ENCODE data around the gene LRRC56.
A peak's percentile ranks its signal among the peaks of the same experiment; 100 is the strongest.
"Not testable (repeated sequence)": the region's sequence is repeated elsewhere in the genome, so short reads cannot be mapped to it uniquely, and the experiment has no call there.

LRRC56 gene

DNA sequence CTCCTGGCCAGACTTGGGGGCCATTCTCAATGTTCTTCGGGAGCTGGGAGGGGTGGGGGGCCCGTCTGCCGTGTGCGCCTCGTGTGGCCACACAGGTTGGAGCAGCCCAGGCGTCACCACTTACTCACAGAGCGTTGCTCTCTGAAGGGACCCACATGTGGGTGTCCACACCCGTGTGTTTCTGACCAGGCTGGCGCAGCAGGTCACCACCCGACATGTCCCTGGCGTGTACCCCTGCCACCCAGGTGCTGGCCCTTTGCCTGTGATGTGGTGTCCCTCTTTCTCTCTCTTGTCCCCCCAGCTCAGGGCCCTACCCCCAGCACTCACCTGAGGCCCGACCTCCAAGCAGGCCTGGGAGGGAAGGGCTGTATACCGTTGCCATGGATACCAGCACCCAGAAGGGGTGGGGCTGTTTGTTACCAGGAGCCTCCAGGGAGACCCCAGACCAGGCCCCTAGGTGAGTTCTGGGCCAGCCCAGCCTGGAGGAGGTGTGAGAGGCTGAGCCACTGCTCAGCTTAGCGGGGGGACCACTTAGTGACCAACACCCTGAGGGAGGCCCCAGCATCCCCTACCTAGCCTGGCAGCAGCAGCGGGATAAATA, 21.8 kb downstream of the LRRC56 start:
- no peak for DNase-seq (ENCODE audit: low spot score)

DNA sequence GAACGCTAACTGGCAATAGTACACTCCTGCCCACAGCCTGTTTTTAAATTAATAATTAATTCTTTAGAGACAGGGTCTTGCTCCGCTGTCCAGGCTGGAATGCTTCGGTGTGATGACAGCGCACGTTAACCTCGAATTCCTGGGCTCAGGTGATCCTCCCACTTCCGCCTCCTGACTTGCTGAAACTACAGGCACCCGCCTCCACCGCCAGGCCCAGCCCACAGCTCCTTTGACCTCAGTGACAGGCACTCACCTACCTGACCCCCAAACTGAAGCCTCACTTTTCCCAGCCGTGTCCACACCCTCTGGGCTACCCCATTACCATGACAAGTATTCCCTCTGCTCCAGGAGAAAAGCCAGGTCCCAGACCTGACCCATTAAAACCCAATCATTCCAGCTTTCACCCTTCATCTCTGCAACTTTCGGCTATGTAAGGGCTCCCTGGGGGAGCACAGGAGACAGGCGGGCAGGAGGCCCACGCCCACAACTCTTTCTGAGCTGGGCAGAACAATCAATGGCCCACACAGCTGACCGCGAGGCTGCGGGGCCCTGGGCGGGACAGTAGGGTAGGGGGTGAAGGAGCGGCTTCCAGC, 22.5 kb downstream of the LRRC56 start:
- DNase-seq (ENCODE audit: low spot score), result no peak

DNA sequence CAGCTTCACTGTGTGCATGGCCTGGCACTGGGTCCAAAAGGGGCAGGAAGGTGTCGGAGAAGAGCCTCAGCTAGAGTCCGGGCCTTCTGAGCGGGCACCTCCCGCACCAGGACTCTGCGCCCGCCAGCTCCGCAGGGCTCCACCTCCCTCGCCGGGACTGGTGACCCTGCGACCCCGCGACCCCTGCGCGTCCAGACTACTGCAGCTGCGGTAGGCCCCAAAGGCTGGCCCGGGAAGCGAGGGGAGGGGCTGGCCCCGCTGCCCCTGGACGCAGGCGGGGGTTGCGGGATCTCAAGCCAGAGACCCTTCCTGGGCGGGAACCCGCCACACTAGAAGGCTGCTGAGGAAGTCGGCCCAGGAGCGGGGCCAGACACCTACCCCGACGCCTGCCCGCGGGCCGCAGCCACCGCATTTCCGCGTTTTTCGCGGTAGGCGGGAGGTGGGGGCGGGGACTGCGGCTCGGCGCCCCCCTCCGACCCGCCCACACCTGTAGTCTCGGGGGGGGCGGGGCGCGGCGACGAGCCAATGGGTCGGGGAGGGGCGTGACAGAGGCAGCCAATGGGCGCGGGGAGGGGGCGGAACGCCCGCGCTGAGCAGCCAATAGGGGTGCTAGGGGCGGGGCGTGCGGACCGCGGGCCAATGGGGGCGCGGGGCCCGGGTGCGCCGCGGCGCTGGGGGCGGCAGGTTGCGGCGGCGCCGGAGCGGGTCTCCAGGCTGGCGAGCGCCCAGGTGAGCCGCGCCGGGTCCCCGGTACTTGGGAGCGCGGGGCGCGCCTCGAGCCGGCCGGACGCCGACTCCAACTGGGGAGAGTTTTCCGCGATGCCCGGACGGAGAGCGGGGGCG, 23.2 kb downstream of the LRRC56 start, which contains the start of the genes LMNTD2 and RASSF7:
Gene LMNTD2, minus strand, starts transcription at position 434 of the 843 bp plus-strand sequence. Its CDS starts 22 bp downstream, at position 412.
Gene RASSF7, plus strand, starts transcription at position 666 of the 843 bp plus-strand sequence. CDS start 799 bp downstream, outside the sequence.
- DNase-seq (ENCODE audit: low spot score), result peak; percentile 93

DNA sequence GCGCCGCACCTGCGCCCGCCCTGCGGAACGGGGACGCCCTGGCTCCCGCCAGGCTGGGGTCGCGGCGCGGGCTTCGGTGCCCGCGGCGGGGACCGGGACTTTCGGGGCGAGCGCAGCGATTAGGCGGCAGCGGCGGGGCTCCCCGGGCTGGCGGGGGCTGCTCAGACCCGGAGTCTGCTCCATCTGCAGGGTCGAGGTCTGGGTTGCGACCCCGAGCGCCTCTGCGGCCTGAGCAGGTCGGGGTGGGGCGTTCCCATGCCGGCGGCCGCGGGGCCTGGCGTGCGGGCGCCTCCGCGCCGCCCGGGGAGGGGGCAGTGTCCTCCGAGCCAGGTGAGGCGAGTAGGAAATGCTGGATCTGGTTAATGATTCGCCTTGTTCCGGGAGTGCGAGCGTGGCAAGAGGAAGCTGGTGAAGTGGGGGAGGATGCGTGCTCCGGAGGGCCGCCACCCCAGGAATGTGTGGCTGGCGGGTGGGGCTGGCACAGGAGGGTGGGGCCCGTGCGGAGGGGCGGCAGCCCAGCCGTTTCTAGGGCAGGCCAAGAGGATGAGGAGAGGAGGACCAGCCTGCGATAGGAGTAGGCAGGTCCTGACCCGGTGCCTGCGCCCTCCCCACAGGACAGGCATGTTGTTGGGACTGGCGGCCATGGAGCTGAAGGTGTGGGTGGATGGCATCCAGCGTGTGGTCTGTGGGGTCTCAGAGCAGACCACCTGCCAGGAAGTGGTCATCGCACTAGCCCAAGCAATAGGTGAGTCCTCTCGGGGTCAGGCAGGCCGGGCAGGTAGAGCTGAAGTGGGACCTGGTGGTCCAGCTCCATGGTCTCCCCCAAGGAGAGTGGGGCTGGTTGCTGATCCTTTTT, 24.0 kb downstream of the LRRC56 start:
- DNase-seq (ENCODE audit: low spot score), result peak; percentile 46

DNA sequence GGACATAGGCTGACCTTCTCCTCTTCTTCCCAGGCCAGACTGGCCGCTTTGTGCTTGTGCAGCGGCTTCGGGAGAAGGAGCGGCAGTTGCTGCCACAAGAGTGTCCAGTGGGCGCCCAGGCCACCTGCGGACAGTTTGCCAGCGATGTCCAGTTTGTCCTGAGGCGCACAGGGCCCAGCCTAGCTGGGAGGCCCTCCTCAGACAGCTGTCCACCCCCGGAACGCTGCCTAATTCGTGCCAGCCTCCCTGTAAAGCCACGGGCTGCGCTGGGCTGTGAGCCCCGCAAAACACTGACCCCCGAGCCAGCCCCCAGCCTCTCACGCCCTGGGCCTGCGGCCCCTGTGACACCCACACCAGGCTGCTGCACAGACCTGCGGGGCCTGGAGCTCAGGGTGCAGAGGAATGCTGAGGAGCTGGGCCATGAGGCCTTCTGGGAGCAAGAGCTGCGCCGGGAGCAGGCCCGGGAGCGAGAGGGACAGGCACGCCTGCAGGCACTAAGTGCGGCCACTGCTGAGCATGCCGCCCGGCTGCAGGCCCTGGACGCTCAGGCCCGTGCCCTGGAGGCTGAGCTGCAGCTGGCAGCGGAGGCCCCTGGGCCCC, 24.8 kb downstream of the LRRC56 start:
- DNase-seq (ENCODE audit: low spot score), result no peak

DNA sequence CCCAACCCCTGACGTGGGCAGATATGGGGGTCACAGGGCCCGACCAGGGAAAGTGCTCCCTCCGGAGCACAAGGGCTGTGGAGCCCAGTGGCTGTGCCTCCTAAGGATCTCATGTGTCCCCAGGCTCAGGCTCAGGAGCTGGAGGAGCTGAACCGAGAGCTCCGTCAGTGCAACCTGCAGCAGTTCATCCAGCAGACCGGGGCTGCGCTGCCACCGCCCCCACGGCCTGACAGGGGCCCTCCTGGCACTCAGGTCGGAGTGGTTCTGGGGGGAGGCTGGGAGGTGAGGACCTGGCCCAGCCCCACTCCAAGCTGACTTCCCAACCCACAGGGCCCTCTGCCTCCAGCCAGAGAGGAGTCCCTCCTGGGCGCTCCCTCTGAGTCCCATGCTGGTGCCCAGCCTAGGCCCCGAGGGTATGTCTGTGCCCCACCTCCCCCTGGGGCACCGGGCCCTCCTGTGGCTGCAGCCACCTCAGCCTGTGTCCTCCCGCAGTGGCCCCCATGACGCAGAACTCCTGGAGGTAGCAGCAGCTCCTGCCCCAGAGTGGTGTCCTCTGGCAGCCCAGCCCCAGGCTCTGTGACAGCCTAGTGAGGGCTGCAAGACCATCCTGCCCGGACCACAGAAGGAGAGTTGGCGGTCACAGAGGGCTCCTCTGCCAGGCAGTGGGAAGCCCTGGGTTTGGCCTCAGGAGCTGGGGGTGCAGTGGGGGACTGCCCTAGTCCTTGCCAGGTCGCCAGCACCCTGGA, 25.9 kb downstream of the LRRC56 start:
- no peak for DNase-seq (ENCODE audit: low spot score)

DNA sequence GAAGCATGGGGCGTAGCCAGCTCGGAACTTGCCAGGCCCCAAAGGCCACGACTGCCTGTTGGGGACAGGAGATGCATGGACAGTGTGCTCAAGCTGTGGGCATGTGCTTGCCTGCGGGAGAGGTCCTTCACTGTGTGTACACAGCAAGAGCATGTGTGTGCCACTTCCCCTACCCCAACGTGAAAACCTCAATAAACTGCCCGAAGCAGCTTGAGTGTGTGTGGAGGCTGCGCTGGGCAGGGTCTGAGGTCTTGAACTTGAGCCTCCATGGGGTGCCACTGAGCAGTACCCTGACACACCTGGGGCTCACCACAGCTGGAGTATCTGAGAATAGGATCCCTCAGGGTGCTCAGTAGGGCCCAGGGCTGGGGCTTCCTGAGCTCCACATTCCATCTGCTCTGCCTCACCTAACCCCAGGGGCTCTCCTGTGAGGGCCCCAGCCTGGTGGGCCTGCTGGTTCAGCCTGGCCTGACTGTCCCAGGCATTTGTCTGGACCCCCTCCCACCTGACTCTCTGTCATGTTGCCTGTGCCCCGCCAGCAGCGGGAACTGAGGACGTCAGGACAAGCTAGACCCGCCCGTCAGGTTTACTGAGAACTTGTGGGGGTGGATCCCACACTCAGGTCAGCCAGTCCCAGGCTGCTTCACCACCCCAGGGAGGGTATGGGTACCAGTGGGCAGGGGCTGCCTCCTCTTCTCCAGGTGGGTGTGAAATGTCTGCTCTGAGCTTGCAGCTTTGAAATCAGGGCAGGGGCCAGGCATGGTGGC, 26.7 kb downstream of the LRRC56 start:
- no peak for DNase-seq (ENCODE audit: low spot score)

DNA sequence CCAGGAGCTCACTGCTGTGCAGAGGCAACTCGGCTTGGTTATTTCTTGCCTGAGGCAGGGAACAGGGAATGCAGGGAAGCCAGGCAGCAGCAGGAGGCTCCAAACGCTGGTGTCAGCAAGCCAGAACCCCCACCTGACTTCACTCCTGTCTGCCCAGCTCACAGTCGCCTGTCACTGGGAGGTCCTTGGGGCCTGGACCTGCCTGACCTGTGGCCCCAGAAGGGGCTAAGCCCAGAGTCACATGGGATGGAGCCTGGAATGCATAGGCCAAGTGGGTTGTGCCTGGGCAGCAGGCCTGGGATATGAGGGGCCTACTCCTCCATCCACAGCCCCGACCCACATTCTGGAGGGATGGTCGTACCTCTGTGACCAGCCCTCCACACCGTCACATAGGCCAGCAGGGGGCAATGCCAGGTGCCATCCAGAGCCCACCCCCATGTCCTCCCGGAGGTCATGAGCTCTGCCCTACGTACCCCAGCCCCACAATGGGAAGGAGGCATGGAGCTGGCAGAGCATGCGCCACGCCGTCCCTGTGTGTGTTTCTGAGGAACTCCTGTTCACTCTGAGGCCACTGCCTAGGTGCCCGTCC, 28.7 kb downstream of the LRRC56 start:
- DNase-seq (ENCODE audit: low spot score), result no peak

DNA sequence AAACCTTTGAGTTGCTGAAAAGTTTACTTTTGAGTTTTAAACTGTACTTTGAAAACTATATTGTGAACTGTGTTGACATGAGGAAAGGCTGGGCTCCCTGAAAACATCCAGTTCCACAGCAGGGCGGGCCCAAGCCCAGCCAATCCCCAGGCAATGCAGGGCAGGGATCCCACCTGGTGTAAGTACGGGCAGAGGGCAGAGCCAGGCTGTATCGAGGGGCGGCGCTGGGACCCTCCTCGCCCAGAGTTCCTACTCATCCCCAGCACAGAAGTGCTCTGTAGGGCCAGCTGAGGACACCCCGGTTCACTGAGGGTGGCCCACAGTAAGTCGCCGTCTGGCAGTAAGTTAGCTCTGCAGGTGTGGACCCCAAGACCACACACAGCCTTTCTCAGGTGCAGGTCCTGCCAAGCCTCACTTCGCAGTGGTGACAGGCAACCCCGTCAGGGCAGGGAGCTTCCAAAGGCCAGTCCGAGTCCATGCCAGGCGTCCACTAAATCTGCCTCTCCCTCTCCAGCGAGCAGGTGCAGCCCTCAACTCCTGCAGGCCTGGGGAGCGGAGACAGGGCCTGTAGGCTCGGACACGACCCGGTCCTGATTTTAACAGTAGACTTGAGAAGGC, 29.8 kb downstream of the LRRC56 start:
- DNase-seq (ENCODE audit: low spot score), result no peak

DNA sequence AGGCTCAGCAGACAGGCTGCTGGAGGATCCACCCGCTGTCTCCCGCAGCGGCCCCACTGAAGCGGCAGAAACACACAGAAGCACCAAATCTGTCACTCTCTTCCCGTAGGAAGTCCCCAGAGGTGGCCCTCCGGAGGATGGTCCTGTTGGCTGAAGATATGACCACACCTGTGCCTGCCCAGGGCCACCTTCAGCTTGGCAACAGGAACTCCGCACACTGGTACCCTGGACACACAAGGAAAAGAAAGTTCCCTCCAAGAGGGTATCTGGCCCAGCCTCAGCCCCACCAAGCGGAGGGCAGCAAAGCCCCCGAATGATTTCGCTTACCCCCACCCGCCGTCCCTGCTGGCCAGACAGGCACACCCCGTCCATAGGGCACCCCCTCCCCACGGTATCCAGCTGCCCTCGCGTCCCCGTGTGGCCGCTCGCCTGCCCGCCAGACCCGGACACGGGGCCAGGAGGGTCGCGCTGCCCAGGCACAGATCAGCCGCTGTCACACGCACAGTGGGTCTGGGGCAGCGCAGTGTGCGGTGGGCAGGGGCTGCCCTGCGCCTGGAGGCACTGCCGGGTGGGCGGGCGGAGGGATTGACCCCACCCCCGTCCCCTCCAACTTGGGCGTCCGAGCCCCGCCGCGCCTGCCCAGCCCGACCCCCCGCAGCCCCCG, 30.4 kb downstream of the LRRC56 start:
- DNase-seq (ENCODE audit: low spot score), result no peak

DNA sequence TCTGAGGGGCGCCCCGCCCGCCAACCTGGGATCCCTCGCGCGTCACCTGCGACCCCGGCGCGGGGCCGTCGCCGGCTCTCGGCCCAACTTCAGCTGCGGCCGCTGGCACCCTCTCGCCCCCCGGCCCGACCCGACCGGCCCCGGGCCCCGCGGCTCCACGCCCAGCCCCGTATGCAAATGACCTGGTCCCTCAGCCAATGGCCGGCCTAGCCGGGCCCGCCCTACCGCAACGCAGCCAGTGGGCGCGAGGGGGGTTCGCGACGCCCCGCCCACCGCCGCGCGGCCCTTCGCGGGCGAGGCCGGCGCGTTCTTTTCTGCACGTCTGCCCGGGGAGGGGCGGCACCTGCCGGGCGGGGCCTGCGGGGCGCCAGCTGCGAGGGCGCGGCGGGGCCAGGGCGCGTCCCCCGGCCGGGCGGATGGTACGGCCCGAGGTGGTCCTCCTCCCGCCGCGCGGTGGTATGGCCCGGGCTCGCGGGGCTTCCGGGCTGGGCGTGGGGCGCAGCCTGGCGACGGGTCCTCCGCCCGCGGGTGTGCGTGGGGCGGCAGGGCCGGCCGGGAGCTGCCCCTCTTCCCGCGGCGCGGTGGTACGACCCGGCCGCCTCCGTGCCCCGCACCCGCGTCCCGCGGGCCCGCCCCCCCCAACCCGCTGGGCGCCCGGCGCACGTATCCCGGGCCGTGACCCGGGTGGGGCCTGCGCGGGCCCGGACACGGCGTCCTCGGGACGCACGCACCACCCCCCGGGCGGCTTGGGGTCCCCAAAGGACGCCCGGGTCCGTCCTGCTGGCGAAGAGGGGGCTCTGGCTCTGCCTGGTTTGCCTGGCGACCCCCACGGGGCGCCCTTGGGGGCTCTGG, 31.2 kb downstream of the LRRC56 start:
- peak; percentile 96 for DNase-seq (ENCODE audit: low spot score)

DNA sequence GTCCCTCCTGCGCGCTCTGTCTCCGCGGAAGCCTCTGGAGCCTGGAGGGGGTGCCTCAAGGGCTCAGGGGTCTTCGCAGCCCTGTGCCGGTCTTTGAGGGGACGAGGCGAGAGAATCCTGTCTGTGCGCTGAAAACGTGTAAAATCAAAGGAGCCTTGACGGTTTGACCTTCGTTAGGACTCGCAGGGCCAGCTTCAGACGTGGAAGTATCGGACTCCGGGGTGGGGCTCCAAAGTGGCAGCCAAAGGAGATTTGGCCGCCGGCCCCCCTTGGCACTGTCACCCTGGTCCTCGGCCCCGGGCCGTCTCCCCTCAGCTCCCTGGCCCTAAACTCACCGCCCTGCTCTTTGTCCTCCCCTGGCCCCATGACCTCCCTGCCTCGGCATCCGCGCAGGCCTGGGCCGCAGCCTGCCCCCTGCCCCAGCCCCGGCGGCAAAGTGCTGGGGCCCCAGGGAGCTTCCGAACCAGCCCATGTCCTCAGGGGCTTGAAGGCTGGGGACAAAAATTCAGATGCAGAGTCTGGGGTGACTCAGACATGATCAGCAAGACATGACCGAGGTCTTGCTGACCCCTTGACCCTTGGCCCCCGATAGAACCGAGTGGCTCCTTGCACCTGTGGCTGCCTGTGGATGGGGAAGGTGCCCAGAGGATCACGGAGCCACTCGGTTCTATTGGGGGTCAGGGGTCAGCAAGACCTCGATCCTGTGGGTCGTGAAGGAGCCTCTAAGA, 32.0 kb downstream of the LRRC56 start:
- no peak for DNase-seq (ENCODE audit: low spot score)

DNA sequence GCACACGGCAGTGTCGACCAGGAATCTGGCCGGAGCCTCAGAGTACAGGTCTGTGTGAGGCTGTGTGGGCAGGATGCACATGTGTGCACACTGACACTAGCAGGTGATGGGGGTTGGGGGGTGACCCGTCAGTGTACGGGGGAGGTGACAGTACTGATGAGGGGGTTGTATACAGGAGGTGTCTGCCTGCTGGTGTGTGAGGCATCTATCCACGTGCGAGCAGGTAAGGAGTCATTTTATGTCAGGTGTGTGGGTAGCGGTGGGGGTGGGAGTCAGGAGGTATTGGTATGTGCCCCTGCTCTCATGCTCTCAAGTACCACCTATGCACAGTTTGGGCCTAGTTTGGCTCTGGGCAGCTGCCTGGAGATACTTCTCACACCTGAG, 34.5 kb downstream of the LRRC56 start:
- no peak for DNase-seq (ENCODE audit: low spot score)

DNA sequence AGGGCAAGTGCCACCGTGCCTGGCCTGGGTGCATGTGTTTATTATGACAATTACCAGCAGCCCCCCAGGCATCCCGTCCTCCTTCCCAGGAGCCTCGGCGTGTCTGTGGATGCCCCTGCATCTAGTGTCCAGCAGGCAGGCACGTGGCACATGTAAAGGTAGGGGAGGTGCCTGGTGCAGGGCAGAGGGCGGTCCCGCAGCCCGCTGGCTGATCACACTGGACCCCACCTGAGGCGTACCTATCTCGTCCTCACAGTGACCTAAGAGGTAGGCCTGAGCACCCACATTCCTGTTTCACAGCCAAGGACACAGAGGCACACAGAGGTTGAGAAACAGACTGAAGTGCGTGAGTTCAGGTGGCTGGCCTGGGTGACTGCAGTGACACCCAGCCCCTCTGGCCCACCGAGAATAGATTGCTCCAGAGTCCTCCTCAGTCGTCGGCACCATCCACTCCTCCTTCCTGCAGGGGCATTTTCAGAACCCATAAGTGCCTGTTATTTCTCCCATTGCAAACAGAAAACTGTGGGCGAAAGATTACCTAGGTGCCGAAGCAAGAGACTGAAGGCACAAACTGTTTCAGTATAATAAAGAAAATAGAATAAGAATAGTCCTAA, 35.9 kb downstream of the LRRC56 start:
- DNase-seq (ENCODE audit: low spot score), result no peak

DNA sequence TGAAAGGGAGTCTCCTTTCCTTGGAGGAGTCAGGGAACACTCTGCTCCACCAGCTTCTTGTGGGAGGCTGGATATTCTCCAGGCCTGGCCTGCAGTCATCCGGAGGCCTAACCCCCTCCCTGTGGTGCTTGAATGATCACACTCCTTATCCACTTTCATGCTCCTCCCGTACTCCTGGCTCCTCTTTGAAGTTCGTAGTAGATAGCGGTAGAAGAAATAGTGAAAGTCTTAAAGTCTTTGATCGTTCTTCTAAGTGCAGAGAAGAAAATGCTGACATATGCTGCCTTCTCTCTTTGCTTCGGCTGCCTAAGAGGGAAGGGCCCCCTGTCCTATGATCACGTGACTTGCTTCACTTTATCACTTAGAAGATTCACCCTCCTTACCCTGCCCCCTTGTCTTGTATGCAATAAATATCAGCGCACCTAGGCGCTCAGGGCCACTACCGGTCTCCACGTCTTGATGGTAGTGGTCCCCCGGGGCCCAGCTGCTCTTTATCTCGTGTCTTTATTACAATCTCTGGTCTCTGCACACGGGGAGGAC, 36.8 kb downstream of the LRRC56 start:
- DNase-seq (ENCODE audit: low spot score), result not testable (repeated sequence)

DNA sequence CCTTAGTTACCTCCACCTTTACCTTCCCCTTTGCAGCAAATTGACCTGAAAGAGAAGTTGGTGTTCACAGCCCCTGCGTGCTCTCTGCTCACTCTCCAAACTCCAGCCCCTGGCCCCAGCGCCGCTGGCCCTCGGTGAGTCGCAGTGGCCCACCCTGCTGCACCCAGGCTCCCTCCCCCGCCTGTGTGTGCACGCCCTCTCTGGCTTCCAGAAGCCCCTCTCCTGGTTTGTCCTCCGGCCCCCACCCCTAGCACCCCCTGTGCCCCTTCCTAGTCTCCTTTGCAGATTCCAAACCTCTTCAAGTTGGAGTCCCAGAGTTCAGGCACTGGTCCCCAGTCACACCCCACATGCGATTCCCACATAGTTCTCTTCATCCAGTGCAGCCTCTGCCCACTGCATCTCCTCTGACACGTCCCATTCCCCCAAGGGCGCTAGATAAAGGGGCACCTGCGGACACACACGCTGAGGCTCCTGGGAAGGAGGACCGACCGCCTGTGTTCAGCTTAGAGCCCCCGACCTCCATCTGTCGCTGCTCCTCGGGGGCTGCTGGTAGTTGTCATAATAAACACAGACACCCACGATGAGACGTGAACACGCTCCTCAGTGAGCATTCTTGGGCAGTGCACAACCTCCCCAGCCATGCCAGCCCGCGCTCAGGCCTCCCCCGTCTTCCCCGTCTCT, 37.4 kb downstream of the LRRC56 start:
- no peak for DNase-seq (ENCODE audit: low spot score)

All from NAMALWA (cell line).